ENCODE measurements around the gene MAD1L1. TPM values are rescaled to one million over a fixed set of nuclear protein-coding genes. Genes with fewer than 3 reads are reported as not detected.
A peak's percentile ranks its signal among the peaks of the same experiment; 100 is the strongest.

MAD1L1 gene
- total and polyA plus RNA-seq, 10 donors: 47.3 to 118 (median 68.2) TPM

- Histone ChIP-seq H3K36me3 (peaks cover 0 to 86% (median 0%) of the 10 kb centered on the region in 6 donors), H3K4me3 (no peak overlapping the region), H3K27ac (no peak overlapping the region), H3K4me1 (peaks cover 0 to 32% (median 6%) of the 10 kb centered on the region in 6 donors), H3K27me3 (replicated peaks in 1 of 7) (no peaks in the 10 kb centered on the region), H3K9me3 (no peaks in the 10 kb centered on the region)
- intact Hi-C loops (cut with DNase I; ENCODE audit: low total_unique reads): no loop called here
- no peak for DNase-seq
- TF ChIP-seq POLR2AphosphoS5 (IDR thresholded peaks at IDR 0.05): no peak
- TF ChIP-seq CTCF (IDR thresholded peaks at IDR 0.05 in 8 of 11, conservative IDR thresholded peaks at IDR 0.05 in 3 of 11): no peak
- TF ChIP-seq POLR2A (IDR thresholded peaks at IDR 0.05): no peak
- 88 to 94% (median 91%) methylated on average over 12 to 17 of the region's 17 CpGs for WGBS, 5 donors
Observed at GRCh38 chr7:2169923-2170575, 62.7 kb downstream of the MAD1L1 start.

- DNase-seq: no peak
- peaks cover 0 to 23% (median 0%) of the 10 kb centered on the region in 6 donors for H3K4me1 ChIP-seq
- H3K9me3 ChIP-seq: no peaks in the 10 kb centered on the region
- no peak overlapping the region for H3K4me3 ChIP-seq
- no peak for TF ChIP-seq POLR2A (IDR thresholded peaks at IDR 0.05)
- no peak for TF ChIP-seq POLR2AphosphoS5 (IDR thresholded peaks at IDR 0.05)
- TF ChIP-seq CTCF (IDR thresholded peaks at IDR 0.05 in 8 of 11, conservative IDR thresholded peaks at IDR 0.05 in 3 of 11): no peak
- H3K27me3 ChIP-seq (replicated peaks in 1 of 7): no peaks in the 10 kb centered on the region
- no peak overlapping the region for H3K27ac ChIP-seq
- WGBS, 5 donors: 90 to 93% (median 91%) methylated on average over 37 of the region's 37 CpGs
- intact Hi-C loops (cut with DNase I; ENCODE audit: low total_unique reads): no loop called here
- H3K36me3 ChIP-seq: peaks cover 0 to 83% (median 0%) of the 10 kb centered on the region in 6 donors
Observed at GRCh38 chr7:2168615-2169311, 64.0 kb downstream of the MAD1L1 start.

GRCh38 chr7:2166625-2167280 is 66.0 kb downstream of the MAD1L1 start:
- intact Hi-C loops (cut with DNase I; ENCODE audit: low total_unique reads): no loop called here

More at GRCh38 chr7:2166625-2167280, 66.0 kb downstream of the MAD1L1 start:
- Histone ChIP-seq H3K4me1 (peaks cover 0 to 16% (median 4%) of the 10 kb centered on the region in 6 donors), H3K27me3 (replicated peaks in 1 of 7) (no peaks in the 10 kb centered on the region), H3K36me3 (peaks cover 0 to 63% (median 0%) of the 10 kb centered on the region in 6 donors), H3K9me3 (no peaks in the 10 kb centered on the region), H3K27ac (peak overlapping the region in 1 of 8 donors; percentile 38), H3K4me3 (no peak overlapping the region)
- 90 to 96% (median 93%) methylated on average over 14 to 25 of the region's 25 CpGs for WGBS, 5 donors
- TF ChIP-seq POLR2A (IDR thresholded peaks at IDR 0.05): no peak
- TF ChIP-seq CTCF (IDR thresholded peaks at IDR 0.05 in 8 of 11, conservative IDR thresholded peaks at IDR 0.05 in 3 of 11): no peak
- peak in 1 of 3 donors; percentile 33 for TF ChIP-seq POLR2AphosphoS5 (IDR thresholded peaks at IDR 0.05)
- DNase-seq: no peak
